MM.1S (cell line): ENCODE data around the gene MASP1.

Experiments used
- CTCF ChIP-seq: fragments of 300-600 bp; sonication (generic); IDR thresholded peaks from 2 replicates; pipeline ENCODE4 v1.5.1; 2016; ENCODE audit warnings: antibody characterized with exemption, low read length, mixed read lengths
- EZH2 ChIP-seq: fragments of 300-600 bp; sonication (generic); optimal IDR thresholded peaks from 2 replicates; pipeline ENCODE3; 2017; ENCODE audit warnings: low read depth, mild to moderate bottlenecking, antibody characterized with exemption, low read length, mixed read lengths

- TF ChIP-seq CTCF (no peak), EZH2 (no peak)
These were observed 39.2 kb downstream of the MASP1 start for GRCh38 chr3:187252311-187252710.
